ENCODE results near the gene PPM1H. TPM values are rescaled to one million over a fixed set of nuclear protein-coding genes. Genes with fewer than 3 reads are reported as not detected.

PPM1H gene
- total RNA-seq, 1 experiment from 2014 or later, result 12.0 TPM

DNA sequence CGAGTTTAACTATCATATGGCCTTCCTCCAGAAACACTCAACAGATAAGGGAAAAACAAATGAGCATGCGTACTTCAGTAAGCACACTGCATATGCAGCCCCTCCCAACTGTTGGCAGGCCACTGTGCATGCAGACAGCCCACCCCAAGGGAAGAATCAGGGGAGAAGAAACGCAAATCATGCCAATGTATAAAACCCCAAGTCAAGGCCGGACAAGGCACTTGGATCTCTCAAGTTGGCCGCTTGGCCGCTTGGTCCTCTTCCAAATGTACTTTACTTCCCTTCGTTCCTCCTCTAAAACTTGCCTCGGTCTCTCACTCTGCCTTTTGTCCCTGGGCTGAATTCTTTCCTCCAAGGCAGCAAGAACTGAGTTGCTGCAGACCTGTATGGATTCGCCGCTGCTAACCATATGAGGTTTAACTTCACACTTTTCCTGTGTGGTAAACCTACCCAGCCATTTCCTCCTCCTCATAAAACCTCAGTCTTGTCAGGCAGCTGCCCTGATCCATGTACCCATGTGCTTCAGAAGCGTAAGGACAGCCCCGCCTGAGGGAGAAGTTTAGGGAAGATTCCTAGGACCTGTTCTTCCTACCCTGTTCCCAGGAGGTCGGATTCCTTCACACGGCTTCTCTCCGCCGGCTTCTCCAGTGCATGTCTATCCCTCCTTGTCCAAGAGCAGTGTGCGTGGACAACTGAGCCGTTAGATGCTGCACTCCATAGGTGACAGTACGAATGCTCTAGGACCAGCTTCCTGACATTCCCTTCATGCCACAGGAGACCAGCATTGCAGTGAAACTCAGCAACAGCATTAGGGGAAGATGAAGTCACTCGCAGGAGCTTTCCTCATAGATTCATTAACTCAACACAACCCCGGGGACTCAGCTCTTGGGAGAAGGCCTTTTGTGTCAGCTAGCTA is 280.4 kb downstream of the PPM1H start:
- no peaks in the 10 kb centered on the region for H3K9me2 ChIP-seq (replicated peaks; ENCODE audit: low read length)
- no peaks in the 10 kb centered on the region for H3K27me3 ChIP-seq (ENCODE audit: low read length)
- no peaks in the 10 kb centered on the region for H3K9me3 ChIP-seq (ENCODE audit: low read length)
- no peak overlapping the region for H3K27ac ChIP-seq (ENCODE audit: low read length)
- TF ChIP-seq EZH2phosphoT487 (IDR thresholded peaks at IDR 0.05; ENCODE audit: borderline replicate concordance, low read length) (no peak), EZH2 (IDR thresholded peaks at IDR 0.05; ENCODE audit: low read length, unreplicated experiment) (no peak)
- TF ChIP-seq, protein P1, sequence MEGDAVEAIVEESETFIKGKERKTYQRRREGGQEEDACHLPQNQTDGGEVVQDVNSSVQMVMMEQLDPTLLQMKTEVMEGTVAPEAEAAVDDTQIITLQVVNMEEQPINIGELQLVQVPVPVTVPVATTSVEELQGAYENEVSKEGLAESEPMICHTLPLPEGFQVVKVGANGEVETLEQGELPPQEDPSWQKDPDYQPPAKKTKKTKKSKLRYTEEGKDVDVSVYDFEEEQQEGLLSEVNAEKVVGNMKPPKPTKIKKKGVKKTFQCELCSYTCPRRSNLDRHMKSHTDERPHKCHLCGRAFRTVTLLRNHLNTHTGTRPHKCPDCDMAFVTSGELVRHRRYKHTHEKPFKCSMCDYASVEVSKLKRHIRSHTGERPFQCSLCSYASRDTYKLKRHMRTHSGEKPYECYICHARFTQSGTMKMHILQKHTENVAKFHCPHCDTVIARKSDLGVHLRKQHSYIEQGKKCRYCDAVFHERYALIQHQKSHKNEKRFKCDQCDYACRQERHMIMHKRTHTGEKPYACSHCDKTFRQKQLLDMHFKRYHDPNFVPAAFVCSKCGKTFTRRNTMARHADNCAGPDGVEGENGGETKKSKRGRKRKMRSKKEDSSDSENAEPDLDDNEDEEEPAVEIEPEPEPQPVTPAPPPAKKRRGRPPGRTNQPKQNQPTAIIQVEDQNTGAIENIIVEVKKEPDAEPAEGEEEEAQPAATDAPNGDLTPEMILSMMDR (conservative IDR thresholded peaks at IDR 0.05; ENCODE audit: low read depth, low read length), result no peak
- no peak for ATAC-seq
- H4K20me1 ChIP-seq (ENCODE audit: low read length), result no peaks in the 10 kb centered on the region
- H3K9ac ChIP-seq (ENCODE audit: low read length), result no peak overlapping the region
- H3K4me2 ChIP-seq (ENCODE audit: low read length), result no peak overlapping the region
- DNase-seq, result no peak
- H2AFZ ChIP-seq (ENCODE audit: low read length), result no peak overlapping the region
- H3K36me3 ChIP-seq (ENCODE audit: low read depth, low read length), result no peaks in the 10 kb centered on the region
- intact Hi-C loops (cut with micrococcal nuclease), result no loop called here
- no TSS peak for BruUV-seq (replicated peaks)
- ChIA-PET POLR2A (ENCODE audit: unreplicated experiment) (interaction anchor here (0.6 kb wide), 1 partner anchor 113 kb away, joined by 5 read pairs; no protein-coding TSS in a partner anchor), CTCF (no interaction called here)
- no peak overlapping the region for H3K4me3 ChIP-seq (ENCODE audit: low read length)
- H3F3A ChIP-seq (ENCODE audit: low read length, unreplicated experiment), result no peaks in the 10 kb centered on the region
- no peaks in the 10 kb centered on the region for H3K79me2 ChIP-seq (ENCODE audit: low read length)
- no peaks in the 10 kb centered on the region for H3K4me1 ChIP-seq (ENCODE audit: insufficient read depth, low read length)

DNA sequence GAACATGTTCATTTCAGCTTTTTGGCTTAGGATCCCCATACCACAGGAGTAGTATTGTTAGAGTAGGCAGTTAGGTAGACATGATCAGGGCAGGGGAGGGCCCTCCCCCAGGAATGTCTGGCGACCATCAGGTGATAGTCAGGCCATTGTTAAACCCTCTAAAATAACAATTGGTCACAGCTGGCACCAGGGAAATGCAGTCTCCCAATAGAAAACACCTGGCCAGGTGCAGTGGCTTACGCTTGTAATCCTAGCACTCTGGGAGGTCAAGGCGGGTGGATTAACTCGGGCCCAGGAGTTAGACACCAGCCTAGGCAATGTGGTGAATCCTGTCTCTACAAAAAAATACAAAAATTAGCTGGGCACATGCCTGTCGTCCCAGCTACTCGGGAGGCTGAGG is 281.2 kb downstream of the PPM1H start:
- Histone ChIP-seq H3F3A (ENCODE audit: low read length, unreplicated experiment) (no peaks in the 10 kb centered on the region), H3K9ac (ENCODE audit: low read length) (no peak overlapping the region), H3K27ac (ENCODE audit: low read length) (no peak overlapping the region), H3K4me1 (ENCODE audit: insufficient read depth, low read length) (no peaks in the 10 kb centered on the region), H3K9me3 (ENCODE audit: low read length) (no peaks in the 10 kb centered on the region), H3K9me2 (replicated peaks; ENCODE audit: low read length) (no peaks in the 10 kb centered on the region), H3K4me3 (ENCODE audit: low read length) (no peak overlapping the region), H3K4me2 (ENCODE audit: low read length) (no peak overlapping the region), H4K20me1 (ENCODE audit: low read length) (no peaks in the 10 kb centered on the region), H3K36me3 (ENCODE audit: low read depth, low read length) (no peaks in the 10 kb centered on the region), H3K79me2 (ENCODE audit: low read length) (no peaks in the 10 kb centered on the region), H3K27me3 (ENCODE audit: low read length) (no peaks in the 10 kb centered on the region), H2AFZ (ENCODE audit: low read length) (no peak overlapping the region)
- ATAC-seq (no peak), DNase-seq (no peak)
- TF ChIP-seq EZH2phosphoT487 (IDR thresholded peaks at IDR 0.05; ENCODE audit: borderline replicate concordance, low read length) (no peak), EZH2 (IDR thresholded peaks at IDR 0.05; ENCODE audit: low read length, unreplicated experiment) (no peak)
- TF ChIP-seq, protein P1 (conservative IDR thresholded peaks at IDR 0.05; ENCODE audit: low read depth, low read length), result no peak
- CTCF ChIA-PET, result no interaction called here
- no TSS peak for BruUV-seq (replicated peaks)
- POLR2A ChIA-PET (ENCODE audit: unreplicated experiment), result no interaction called here
- intact Hi-C loops (cut with micrococcal nuclease), result no loop called here

DNA sequence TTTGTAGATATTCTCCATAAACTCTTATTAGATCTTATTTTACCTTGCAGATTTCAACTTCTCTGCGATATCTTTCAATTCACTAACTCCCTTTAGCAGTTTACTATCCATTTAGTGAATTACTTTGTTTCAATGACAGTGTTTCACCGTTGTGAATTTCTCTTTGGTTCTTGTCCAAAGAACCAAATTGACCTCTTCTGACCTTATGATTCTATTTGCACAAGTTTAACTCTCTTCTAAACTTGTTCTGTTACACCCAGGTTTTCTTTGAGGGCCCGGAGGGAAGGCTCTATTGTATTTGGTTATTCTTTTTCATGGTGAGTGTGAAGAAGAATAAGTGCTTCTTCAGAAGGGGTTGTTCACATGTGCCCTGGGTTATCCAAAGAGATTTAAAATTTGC is 281.6 kb downstream of the PPM1H start:
- Histone ChIP-seq H3K36me3 (ENCODE audit: low read depth, low read length) (no peaks in the 10 kb centered on the region; the same call in 1 of the 2 replicates), H3K4me3 (ENCODE audit: low read length) (no peak overlapping the region), H4K20me1 (ENCODE audit: low read length) (no peaks in the 10 kb centered on the region), H3K4me1 (ENCODE audit: insufficient read depth, low read length) (no peaks in the 10 kb centered on the region), H3K27ac (ENCODE audit: low read length) (no peak overlapping the region), H3K79me2 (ENCODE audit: low read length) (no peaks in the 10 kb centered on the region), H3K9me2 (replicated peaks; ENCODE audit: low read length) (no peaks in the 10 kb centered on the region), H3K9ac (ENCODE audit: low read length) (no peak overlapping the region), H3F3A (ENCODE audit: low read length, unreplicated experiment) (no peaks in the 10 kb centered on the region), H2AFZ (ENCODE audit: low read length) (no peak overlapping the region), H3K27me3 (ENCODE audit: low read length) (no peaks in the 10 kb centered on the region), H3K4me2 (ENCODE audit: low read length) (no peak overlapping the region), H3K9me3 (ENCODE audit: low read length) (no peaks in the 10 kb centered on the region)
- ChIA-PET POLR2A (ENCODE audit: unreplicated experiment) (no interaction called here), CTCF (no interaction called here)
- intact Hi-C loops (cut with micrococcal nuclease), result no loop called here
- ATAC-seq (no peak), DNase-seq (no peak)
- no TSS peak for BruUV-seq (replicated peaks)
- no peak for TF ChIP-seq EZH2phosphoT487 (IDR thresholded peaks at IDR 0.05; ENCODE audit: borderline replicate concordance, low read length)
- TF ChIP-seq, protein P1 (conservative IDR thresholded peaks at IDR 0.05; ENCODE audit: low read depth, low read length), result no peak
- TF ChIP-seq EZH2 (IDR thresholded peaks at IDR 0.05; ENCODE audit: low read length, unreplicated experiment), result no peak
